Chondrocyte (in vitro differentiated cells): ENCODE measurements around the gene RAMP2. TPM values are rescaled to one million over a fixed set of nuclear protein-coding genes. Genes with fewer than 3 reads are reported as not detected.

Experiments
- DNase-seq: peaks from one replicate; pipeline ENCODE4 v3.0.0; 2021; ENCODE audit warnings: mixed read lengths, low spot score
- H3K27ac Mint-ChIP-seq: one replicate; pipeline ENCODE4 v1.8.0; 2021; ENCODE audit warnings: mild to moderate bottlenecking, moderate library complexity, mixed read lengths; ENCODE audit not compliant: unreplicated experiment
- H3K27me3 Mint-ChIP-seq: 2 replicates; pipeline ENCODE4 v1.8.0; 2021; ENCODE audit warnings: low read depth, mixed read lengths
- H3K36me3 Mint-ChIP-seq: 2 replicates; pipeline ENCODE4 v1.8.0; 2021; ENCODE audit warnings: low read depth, mixed read lengths
- H3K4me1 Mint-ChIP-seq: 2 replicates; pipeline ENCODE4 v1.8.0; 2021; ENCODE audit warnings: low read depth, mild to moderate bottlenecking, mixed read lengths
- H3K4me3 Mint-ChIP-seq: one replicate; pipeline ENCODE4 v1.8.0; 2021; ENCODE audit warnings: mild to moderate bottlenecking, moderate library complexity, mixed read lengths; ENCODE audit not compliant: unreplicated experiment
- H3K9me3 Mint-ChIP-seq: 2 replicates; pipeline ENCODE4 v1.8.0; 2021; ENCODE audit warnings: low read depth, mixed read lengths
- CTCF ChIP-seq: fragments of 200-600 bp; sonication (generic); IDR thresholded peaks from 2 replicates; pipeline ENCODE4 v1.5.0; 2021; ENCODE audit warnings: antibody characterized with exemption, mild to moderate bottlenecking, moderate library complexity
- total RNA-seq: library from RNA; stranded (reverse); gene quantifications from 3 replicates; pipeline ENCODE4 v1.2.1, GENCODE V29; 2021

The RAMP2 gene
- total RNA-seq, 1 donor from 2014 or later: 3.9 TPM

- Mint-ChIP-seq H3K9me3 (no peaks in the 10 kb centered on the region), H3K36me3 (peaks cover 3% of the 10 kb centered on the region), H3K4me1 (peaks cover 20% of the 10 kb centered on the region), H3K27ac (no peak overlapping the region), H3K4me3 (no peak overlapping the region), H3K27me3 (peaks cover 8% of the 10 kb centered on the region)
- no peak for DNase-seq
- no peak for TF ChIP-seq CTCF
Observed at GRCh38 chr17:42783062-42783790, 22.2 kb downstream of the RAMP2 start.

GRCh38 chr17:42783791-42784138, 22.7 kb downstream of the RAMP2 start:
- no peak overlapping the region for H3K4me3 Mint-ChIP-seq
- peaks cover 3% of the 10 kb centered on the region for H3K36me3 Mint-ChIP-seq
- H3K4me1 Mint-ChIP-seq: peaks cover 20% of the 10 kb centered on the region
- TF ChIP-seq CTCF: no peak
- H3K27ac Mint-ChIP-seq: no peak overlapping the region
- no peaks in the 10 kb centered on the region for H3K9me3 Mint-ChIP-seq
- no peak for DNase-seq
- H3K27me3 Mint-ChIP-seq: peaks cover 8% of the 10 kb centered on the region

DNA sequence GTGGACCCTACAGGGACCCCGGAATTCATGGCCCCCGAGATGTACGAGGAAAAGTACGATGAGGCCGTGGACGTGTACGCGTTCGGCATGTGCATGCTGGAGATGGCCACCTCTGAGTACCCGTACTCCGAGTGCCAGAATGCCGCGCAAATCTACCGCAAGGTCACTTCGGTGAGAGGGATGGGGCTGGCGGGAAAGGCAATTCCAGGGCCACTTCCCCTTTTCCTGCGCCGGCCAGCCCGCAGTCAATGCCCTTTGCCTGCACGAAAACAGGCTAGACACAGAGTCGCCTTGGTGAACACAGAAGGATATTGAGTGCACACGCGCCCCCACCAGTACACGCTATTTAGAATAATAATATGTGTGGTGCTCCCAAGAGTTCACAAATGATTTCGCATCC, 23.4 kb downstream of the RAMP2 start:
- DNase-seq: no peak
- H3K36me3 Mint-ChIP-seq: no peaks in the 10 kb centered on the region
- H3K4me3 Mint-ChIP-seq: no peak overlapping the region
- peaks cover 19% of the 10 kb centered on the region for H3K4me1 Mint-ChIP-seq
- no peaks in the 10 kb centered on the region for H3K9me3 Mint-ChIP-seq
- H3K27ac Mint-ChIP-seq: no peak overlapping the region
- no peak for TF ChIP-seq CTCF
- H3K27me3 Mint-ChIP-seq: peaks cover 8% of the 10 kb centered on the region

- Mint-ChIP-seq H3K36me3 (no peaks in the 10 kb centered on the region), H3K27ac (no peak overlapping the region), H3K4me3 (no peak overlapping the region), H3K4me1 (peaks cover 13% of the 10 kb centered on the region), H3K27me3 (peaks cover 8% of the 10 kb centered on the region), H3K9me3 (no peaks in the 10 kb centered on the region)
- no peak for TF ChIP-seq CTCF
- DNase-seq: no peak
Observed at GRCh38 chr17:42784811-42785592, 24.0 kb downstream of the RAMP2 start.

DNA sequence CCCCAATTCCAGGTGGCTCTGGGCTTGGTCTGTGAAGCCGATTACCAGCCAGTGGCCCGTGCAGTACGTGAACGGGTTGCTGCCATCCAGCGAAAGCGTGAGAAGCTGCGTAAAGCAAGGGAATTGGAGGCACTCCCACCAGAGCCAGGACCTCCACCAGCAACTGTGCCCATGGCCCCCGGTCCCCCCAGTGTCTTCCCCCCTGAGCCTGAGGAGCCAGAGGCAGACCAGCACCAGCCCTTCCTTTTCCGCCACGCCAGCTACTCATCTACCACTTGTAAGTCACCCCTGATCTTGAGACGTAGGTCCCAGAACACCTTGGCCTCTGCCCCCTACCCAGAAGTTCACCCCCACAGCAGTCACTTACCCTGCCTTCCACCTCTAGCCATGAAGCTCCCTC, 26.2 kb downstream of the RAMP2 start:
- peaks cover 6% of the 10 kb centered on the region for H3K4me1 Mint-ChIP-seq
- peaks cover 2% of the 10 kb centered on the region for H3K27me3 Mint-ChIP-seq

More for the DNA sequence above, 26.2 kb downstream of the RAMP2 start:
- H3K9me3 Mint-ChIP-seq: no peaks in the 10 kb centered on the region
- H3K27ac Mint-ChIP-seq: no peak overlapping the region
- DNase-seq: no peak
- TF ChIP-seq CTCF: no peak
- H3K36me3 Mint-ChIP-seq: no peaks in the 10 kb centered on the region
- H3K4me3 Mint-ChIP-seq: no peak overlapping the region
